HG02884 (cell line): ENCODE results near the gene PRSS56.
A peak's percentile ranks its signal among the peaks of the same experiment; 100 is the strongest.

Experiments used
- ATAC-seq: cut with Tn5 transposase; IDR thresholded peaks from one replicate; pipeline ENCODE4 v1.9.1; 2021; ENCODE audit warnings: mild to moderate bottlenecking, moderate library complexity; ENCODE audit not compliant: unreplicated experiment

PRSS56 gene

DNA sequence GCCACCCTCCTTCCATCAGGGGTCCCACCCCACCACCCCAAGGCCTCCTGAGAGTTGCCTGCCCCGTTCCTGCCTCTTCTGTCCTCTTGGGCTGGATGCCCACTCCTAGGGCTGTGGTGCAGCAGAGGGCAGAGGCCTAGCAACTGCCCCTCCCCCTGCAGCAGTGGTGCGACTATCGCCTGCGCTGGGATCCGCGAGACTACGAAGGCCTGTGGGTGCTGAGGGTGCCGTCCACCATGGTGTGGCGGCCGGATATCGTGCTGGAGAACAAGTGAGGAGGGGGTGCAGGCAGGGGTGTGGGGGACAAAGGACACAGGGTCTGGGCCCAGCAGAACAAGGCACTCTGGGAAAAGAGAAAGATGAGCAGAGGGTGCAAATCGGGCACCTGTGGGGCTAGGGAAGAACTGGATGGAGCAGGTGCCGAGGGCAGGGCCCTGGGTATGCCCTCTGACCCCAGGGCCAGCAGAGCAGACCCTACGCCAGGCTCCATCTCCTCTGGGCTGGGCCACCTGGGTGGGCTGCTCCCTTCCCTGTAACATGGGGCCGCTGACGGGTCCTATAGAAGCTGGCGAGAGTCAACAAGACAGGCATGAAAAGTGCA is 20.4 kb downstream of the PRSS56 start:
- no peak for ATAC-seq

DNA sequence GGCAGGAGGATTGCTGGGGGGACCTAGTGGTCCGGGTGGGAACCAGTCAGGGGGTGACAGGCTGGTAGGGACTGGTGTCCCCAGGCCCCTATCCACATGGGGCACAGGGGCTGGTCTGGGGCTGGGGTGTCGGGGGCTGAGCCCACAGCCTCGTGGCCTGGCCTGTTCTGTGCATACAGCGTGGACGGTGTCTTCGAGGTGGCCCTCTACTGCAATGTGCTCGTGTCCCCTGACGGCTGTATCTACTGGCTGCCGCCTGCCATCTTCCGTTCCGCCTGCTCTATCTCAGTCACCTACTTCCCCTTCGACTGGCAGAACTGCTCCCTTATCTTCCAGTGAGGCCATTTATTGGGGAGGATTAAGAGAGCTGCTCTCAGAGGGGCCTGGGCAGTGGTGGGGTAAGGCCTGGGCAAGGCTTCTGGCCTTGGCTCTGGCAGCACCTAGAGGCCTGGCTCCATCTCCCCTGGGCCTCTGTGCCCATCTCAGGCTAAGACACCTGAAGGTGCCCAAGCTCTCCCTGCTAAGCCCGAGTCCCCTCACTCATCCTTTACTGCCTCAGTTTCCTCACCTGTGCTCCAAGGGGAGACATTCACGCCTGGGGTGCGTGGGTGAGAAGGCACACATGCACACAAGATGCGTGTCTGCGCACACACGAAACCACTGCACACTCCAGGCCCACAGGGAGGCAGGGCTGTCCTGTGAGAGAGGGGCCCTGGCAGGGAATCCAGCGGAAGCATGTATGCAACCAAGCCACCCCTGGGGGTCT is 21.2 kb downstream of the PRSS56 start:
- ATAC-seq = no peak

DNA sequence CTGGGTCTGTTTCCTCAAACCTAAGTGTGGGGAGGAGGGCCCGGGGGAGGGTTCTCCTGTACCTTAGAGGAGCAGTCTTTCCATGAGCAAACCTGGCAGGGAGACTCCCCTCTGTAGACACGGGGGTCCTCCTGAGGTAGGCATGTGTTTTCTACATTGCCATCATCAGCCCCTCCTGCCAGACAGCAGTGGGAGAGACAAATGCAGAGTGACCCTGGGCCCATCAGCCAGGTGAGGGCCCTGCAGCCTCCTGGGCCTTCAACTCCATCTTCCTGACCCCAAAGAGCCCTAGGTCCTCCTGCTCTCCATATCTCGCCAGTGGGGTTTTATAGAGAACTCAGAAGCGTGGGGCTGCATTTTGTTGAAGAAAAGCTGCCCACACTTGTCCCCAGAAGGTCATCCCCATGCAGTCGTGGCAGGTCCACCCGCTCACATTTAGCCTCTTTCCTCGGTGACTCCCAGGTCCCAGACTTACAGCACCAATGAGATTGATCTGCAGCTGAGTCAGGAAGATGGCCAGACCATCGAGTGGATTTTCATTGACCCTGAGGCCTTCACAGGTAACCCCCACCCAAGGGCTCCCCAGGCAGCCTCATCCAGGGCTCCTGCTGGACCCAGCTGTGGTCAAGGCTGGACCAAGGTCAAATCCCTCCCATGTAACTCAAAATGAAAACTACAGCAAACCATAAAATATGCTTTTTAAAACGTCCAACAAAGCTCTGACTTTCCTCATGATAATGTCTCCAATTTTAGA is 21.9 kb downstream of the PRSS56 start:
- no peak for ATAC-seq

- ATAC-seq = no peak
These were observed 22.7 kb downstream of the PRSS56 start for GRCh38 chr2:232542715-232543467.

DNA sequence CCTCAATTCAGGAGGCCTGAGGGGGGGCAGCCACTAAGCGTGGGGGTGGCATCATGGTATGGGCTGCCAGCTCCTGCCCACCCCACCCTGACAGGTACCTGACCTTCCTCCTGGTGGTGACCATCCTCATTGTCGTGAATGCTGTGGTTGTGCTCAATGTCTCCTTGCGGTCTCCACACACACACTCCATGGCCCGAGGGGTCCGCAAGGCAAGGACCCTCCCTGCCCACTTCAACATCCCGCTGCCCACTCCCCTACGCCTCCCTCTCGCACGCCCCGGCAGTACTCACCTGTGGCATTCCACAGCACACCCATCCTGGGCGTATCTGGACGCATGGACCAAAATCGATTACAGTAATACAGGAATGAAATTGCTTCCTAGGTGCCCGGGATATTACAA is 23.3 kb downstream of the PRSS56 start:
- ATAC-seq = no peak

DNA sequence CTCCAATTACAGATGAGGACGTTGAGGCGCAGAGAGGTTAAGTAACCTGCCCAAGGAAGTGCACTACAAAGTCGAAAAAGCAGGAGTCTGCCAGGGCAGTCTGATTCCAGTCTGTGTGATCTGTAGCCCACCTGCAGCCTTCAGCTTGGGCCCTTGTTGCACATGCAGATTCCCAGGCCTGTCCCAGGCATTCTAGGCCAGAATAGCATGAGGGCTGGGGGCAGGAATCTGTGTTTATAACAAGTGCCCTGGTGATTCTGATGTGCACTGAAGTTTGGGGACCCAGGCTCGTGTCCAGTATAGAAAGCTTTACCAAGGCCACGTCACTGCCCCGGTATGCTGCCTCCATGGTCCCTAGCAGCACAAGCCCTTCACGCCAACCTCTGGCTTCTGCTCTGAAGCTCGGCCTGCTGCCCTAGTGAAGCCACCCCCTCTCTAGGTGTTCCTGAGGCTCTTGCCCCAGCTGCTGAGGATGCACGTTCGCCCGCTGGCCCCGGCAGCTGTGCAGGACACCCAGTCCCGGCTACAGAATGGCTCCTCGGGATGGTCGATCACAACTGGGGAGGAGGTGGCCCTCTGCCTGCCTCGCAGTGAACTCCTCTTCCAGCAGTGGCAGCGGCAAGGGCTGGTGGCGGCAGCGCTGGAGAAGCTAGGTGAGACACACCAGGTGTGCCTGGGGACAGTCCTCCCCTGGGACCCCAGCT is 23.9 kb downstream of the PRSS56 start:
- ATAC-seq = no peak

DNA sequence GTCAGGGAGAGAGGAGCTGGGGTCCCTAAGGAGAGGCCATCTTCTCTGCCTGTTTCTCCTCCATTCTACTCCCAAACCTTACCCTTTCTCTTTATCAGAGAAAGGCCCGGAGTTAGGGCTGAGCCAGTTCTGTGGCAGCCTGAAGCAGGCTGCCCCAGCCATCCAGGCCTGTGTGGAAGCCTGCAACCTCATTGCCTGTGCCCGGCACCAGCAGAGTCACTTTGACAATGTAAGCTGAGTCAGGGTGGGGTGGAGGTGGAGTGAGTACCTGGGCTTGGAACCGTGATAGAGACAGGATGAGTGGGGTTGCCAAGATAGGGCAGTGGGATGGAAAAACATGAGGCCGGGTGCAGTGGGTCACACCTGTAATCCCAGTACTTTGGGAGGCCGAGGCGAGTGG is 24.5 kb downstream of the PRSS56 start:
- ATAC-seq = no peak

- no peak for ATAC-seq
These were observed 25.6 kb downstream of the PRSS56 start for GRCh38 chr2:232545511-232546375.

GRCh38 chr2:232547991-232548390 is 27.8 kb downstream of the PRSS56 start:
- no peak for ATAC-seq

- ATAC-seq = no peak
These were observed 29.6 kb downstream of the PRSS56 start for GRCh38 chr2:232549655-232550353.

DNA sequence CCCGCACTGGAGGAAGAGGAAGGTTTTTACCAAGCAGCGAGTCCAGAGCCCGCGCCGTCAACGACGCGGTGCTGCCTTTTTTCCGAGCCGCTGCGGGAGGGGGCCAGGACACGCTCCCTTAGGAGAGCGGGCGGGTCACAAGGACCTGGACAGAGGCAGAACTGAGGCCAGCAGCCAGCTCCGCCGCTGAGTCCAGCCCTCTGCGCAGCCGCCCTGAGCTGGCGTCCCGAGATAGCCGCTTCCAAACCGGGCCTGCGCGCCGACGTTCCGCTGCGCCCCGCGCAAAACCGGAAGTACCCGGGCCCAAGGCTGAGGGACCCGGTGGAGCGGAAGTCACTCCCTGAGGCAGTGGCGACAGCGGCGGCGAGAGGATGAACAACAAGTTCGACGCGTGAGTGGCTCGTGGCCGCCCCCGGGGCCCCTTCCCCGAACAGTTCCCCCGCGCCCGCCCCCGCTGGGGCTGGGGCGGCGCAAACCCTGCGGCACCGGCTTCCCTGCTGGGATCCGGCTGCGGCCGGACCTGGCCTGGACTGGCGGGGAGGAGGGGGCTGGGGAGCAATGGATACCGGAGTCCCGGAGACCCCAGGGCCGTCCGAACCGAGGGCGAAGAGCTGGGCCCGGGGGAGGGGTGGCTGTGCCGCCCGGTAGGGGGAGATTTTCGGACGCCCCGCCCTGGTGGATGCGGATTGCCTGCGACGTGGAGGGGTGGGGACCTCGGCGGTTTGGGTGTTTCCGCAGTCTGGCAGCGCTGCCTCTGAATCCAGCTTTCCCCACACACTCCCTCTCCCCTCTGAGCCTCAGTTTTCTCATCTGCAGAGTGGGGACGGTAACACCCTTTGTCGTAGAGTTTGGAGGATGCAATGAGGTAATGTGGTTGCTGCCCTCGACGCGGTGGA is 30.4 kb downstream of the PRSS56 start, which contains the start of the genes EIF4E2 and TIGD1:
Gene EIF4E2, plus strand, starts transcription at position 336 of the 896 bp plus-strand sequence. Its CDS starts 36 bp downstream, at position 372.
Gene TIGD1, minus strand, starts transcription at position 204 of the 896 bp plus-strand sequence. CDS start 675 bp downstream, outside the sequence.
- ATAC-seq = peak; percentile 87

- ATAC-seq = no peak
These were observed 31.1 kb downstream of the PRSS56 start for GRCh38 chr2:232551250-232551638.

GRCh38 chr2:232551776-232552175 is 31.6 kb downstream of the PRSS56 start:
- ATAC-seq = no peak

- ATAC-seq = no peak
These were observed 36.2 kb downstream of the PRSS56 start for GRCh38 chr2:232556426-232556825.

GRCh38 chr2:232562515-232563151 is 42.4 kb downstream of the PRSS56 start:
- no peak for ATAC-seq

DNA sequence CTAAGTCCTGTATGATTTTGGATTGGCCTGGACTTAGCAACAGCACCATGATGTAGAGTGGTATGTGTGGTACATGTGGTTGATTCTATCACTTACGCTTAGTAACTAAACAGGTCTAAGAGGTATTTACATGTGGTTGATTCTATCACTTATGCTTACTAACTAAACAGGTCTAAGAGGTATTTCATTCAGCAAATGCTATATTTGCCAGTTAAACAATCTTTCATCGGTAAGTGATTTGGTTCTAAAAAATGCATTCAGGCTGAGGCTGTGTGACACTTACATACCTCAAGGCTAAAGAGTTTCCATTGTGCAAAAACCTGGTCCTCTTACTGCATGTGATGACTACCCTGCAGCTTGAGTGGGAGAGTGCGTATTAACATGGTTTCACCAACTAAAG is 43.4 kb downstream of the PRSS56 start:
- ATAC-seq = no peak

- ATAC-seq = no peak
These were observed 47.5 kb downstream of the PRSS56 start for GRCh38 chr2:232567721-232568120.
